ENCODE results near the gene LEFTY1. TPM values are rescaled to one million over a fixed set of nuclear protein-coding genes. Genes with fewer than 3 reads are reported as not detected.

LEFTY1 gene
- total and polyA plus RNA-seq, 2 donors (not counting 1 experiment from before 2014, with no cell fraction given) = 0.07 TPM; not detected in 1

DNA sequence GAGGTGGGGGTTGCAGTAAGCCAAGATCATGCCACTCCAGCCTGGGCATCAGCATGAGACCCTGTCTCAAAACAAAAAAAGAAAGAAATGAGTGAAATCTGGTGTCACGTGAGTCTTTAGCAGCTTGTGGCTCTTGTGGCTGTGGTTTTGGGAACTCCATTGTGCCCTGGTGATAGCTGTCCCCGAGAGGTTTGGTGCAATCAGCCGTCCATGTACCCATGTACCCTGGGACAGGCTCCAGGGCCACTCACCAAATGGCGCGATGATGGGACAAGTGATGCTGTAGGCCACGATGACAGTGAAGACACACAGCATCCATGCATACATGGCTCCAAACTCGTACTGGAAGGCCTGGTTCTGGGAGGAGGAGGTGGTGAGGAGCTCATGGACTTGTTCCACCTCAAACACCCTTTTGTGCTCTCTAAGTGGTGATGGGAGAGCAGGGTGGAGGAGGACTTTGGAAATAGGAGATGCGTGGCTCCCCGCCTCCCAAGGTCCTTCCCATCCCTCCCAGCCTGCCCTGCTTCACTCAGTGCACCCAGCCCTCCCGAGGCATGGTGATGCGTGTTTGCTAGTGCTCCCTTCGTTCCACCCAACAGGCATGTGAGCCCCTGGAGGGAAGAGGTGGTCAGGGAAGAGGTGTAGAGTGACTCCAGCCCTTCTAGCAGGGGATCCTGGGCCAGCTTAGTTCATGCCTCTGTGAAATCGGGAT is 36.4 kb downstream of the LEFTY1 start:
- peaks cover 5 to 57% of the 10 kb centered on the region in 2 experiments for H3K36me3 ChIP-seq (replicated peaks in 1 of 2; ENCODE audit: control extremely low read depth in 1 of 2, control insufficient read depth in 1 of 2, extremely low read depth in 1 of 2, insufficient read depth in 2 of 2, low read length in 1 of 2)
- peaks cover 0 to 7% (median 0%) of the 10 kb centered on the region in 3 donors for H3K9me3 ChIP-seq (ENCODE audit: control extremely low read depth in 1 of 3, control insufficient read depth in 2 of 3, insufficient read depth in 1 of 3, low read length in 2 of 3)
- H3K27ac ChIP-seq (ENCODE audit: low read length in 2 of 2) = peak overlapping the region; percentile 44 to 67
- H3K4me1 ChIP-seq (ENCODE audit: control insufficient read depth in 2 of 2, insufficient read depth in 2 of 2, low read length in 2 of 2) = peaks cover 51 to 67% of the 10 kb centered on the region in 2 donors
- DNase-seq (no peak), ATAC-seq (ENCODE audit: low read depth) (no peak)
- Mint-ChIP-seq H3K27ac (peak overlapping the region; percentile 78), H3K4me1 (peaks cover 59% of the 10 kb centered on the region), H3K4me3 (peak overlapping the region; percentile 23), H3K9me3 (ENCODE audit: insufficient read depth) (no peaks in the 10 kb centered on the region), H3K27me3 (no peaks in the 10 kb centered on the region)
- WGBS (ENCODE audit: insufficient coverage) = 69% methylated on average over 8 of the region's 13 CpGs
- H3K27me3 ChIP-seq (replicated peaks in 1 of 4; ENCODE audit: control extremely low read depth in 1 of 4, control insufficient read depth in 3 of 4, insufficient read depth in 4 of 4, low read length in 3 of 4) = no peaks in the 10 kb centered on the region
- peaks cover 4% of the 10 kb centered on the region for H4K20me1 ChIP-seq (ENCODE audit: control insufficient read depth, insufficient read depth, low read length, poor library complexity, severe bottlenecking)
- no peak overlapping the region for H2AFZ ChIP-seq (ENCODE audit: insufficient read depth, low read depth, low read length, poor library complexity, severe bottlenecking)
- H3K4me2 ChIP-seq (replicated peaks; ENCODE audit: low read depth, low read length, poor library complexity, severe bottlenecking) = peak overlapping the region; percentile 41
- ChIA-PET CTCF (interaction anchor here (0.8 to 1.5 kb wide), 4 partner anchors 29 to 92 kb away, joined by 3 to 7 read pairs (median 4); partner anchors contain the start of gene TMEM63A), POLR2A (interaction anchor here (1.1 to 2.0 kb wide), 3 partner anchors 29 to 75 kb away, joined by 5 to 6 read pairs (median 5); partner anchors contain the start of genes SRP9 and TMEM63A)
- H3K79me2 ChIP-seq (ENCODE audit: control insufficient read depth, insufficient read depth, low read length) = peaks cover 3% of the 10 kb centered on the region
- intact Hi-C loops (cut with micrococcal nuclease) = no loop called here
- no peak overlapping the region for H3K9ac ChIP-seq (ENCODE audit: low read length)
- H3K4me3 ChIP-seq (ENCODE audit: control extremely low read depth in 1 of 5, extremely low read depth in 1 of 5, insufficient read depth in 1 of 5, low read depth in 2 of 5, low read length in 4 of 5) = no peak overlapping the region
- no peak for TF ChIP-seq EZH2 (IDR thresholded peaks at IDR 0.05; ENCODE audit: borderline replicate concordance, insufficient read depth, low read depth, low read length, poor library complexity, severe bottlenecking)
- TF ChIP-seq, protein P1, sequence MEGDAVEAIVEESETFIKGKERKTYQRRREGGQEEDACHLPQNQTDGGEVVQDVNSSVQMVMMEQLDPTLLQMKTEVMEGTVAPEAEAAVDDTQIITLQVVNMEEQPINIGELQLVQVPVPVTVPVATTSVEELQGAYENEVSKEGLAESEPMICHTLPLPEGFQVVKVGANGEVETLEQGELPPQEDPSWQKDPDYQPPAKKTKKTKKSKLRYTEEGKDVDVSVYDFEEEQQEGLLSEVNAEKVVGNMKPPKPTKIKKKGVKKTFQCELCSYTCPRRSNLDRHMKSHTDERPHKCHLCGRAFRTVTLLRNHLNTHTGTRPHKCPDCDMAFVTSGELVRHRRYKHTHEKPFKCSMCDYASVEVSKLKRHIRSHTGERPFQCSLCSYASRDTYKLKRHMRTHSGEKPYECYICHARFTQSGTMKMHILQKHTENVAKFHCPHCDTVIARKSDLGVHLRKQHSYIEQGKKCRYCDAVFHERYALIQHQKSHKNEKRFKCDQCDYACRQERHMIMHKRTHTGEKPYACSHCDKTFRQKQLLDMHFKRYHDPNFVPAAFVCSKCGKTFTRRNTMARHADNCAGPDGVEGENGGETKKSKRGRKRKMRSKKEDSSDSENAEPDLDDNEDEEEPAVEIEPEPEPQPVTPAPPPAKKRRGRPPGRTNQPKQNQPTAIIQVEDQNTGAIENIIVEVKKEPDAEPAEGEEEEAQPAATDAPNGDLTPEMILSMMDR (IDR thresholded peaks at IDR 0.05) = no peak

DNA sequence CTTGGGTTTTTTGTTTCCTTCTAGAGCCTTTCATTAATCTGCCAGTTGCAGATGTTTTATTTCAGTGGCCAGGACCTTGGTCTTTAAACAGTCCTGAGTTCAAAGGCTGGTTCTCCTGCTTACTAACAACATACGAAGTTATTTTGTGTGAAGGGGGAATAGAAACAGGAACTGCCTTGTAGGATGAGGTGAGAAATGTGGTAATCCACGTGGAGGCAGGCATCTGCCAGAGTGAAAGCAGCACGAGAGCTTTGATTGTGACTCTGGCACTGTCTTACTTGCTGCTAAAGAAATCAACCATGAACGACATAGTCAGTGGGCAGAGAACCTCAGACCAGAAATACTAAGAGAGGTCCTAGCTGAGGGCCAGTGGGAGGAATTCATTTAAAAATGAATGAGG is 37.1 kb downstream of the LEFTY1 start:
- Histone ChIP-seq H3K36me3 (replicated peaks in 1 of 2; ENCODE audit: control extremely low read depth in 1 of 2, control insufficient read depth in 1 of 2, extremely low read depth in 1 of 2, insufficient read depth in 2 of 2, low read length in 1 of 2) (peaks cover 5 to 56% of the 10 kb centered on the region in 2 experiments), H3K4me1 (ENCODE audit: control insufficient read depth in 2 of 2, insufficient read depth in 2 of 2, low read length in 2 of 2) (peaks cover 59 to 74% of the 10 kb centered on the region in 2 donors), H3K9ac (ENCODE audit: low read length) (no peak overlapping the region), H3K9me3 (ENCODE audit: control extremely low read depth in 1 of 3, control insufficient read depth in 2 of 3, insufficient read depth in 1 of 3, low read length in 2 of 3) (peaks cover 0 to 7% (median 0%) of the 10 kb centered on the region in 3 donors), H3K79me2 (ENCODE audit: control insufficient read depth, insufficient read depth, low read length) (peaks cover 3% of the 10 kb centered on the region), H3K4me3 (ENCODE audit: control extremely low read depth in 1 of 5, extremely low read depth in 1 of 5, insufficient read depth in 1 of 5, low read depth in 2 of 5, low read length in 4 of 5) (no peak overlapping the region), H4K20me1 (ENCODE audit: control insufficient read depth, insufficient read depth, low read length, poor library complexity, severe bottlenecking) (peaks cover 6% of the 10 kb centered on the region), H2AFZ (ENCODE audit: insufficient read depth, low read depth, low read length, poor library complexity, severe bottlenecking) (no peak overlapping the region), H3K27me3 (replicated peaks in 1 of 4; ENCODE audit: control extremely low read depth in 1 of 4, control insufficient read depth in 3 of 4, insufficient read depth in 4 of 4, low read length in 3 of 4) (no peaks in the 10 kb centered on the region), H3K27ac (ENCODE audit: low read length in 2 of 2) (peak overlapping the region; percentile 44 to 67), H3K4me2 (replicated peaks; ENCODE audit: low read depth, low read length, poor library complexity, severe bottlenecking) (peak overlapping the region; percentile 41)
- ATAC-seq (ENCODE audit: low read depth) = peak; percentile 12
- ChIA-PET CTCF (interaction anchor here (0.8 to 1.5 kb wide), 4 partner anchors 30 to 93 kb away, joined by 3 to 7 read pairs (median 4); partner anchors contain the start of gene TMEM63A), POLR2A (interaction anchor here (1.1 to 2.0 kb wide), 3 partner anchors 30 to 74 kb away, joined by 5 to 6 read pairs (median 5); partner anchors contain the start of genes SRP9 and TMEM63A)
- Mint-ChIP-seq H3K9me3 (ENCODE audit: insufficient read depth) (no peaks in the 10 kb centered on the region), H3K27ac (peak overlapping the region; percentile 78), H3K27me3 (no peaks in the 10 kb centered on the region), H3K4me1 (peaks cover 66% of the 10 kb centered on the region), H3K4me3 (peak overlapping the region; percentile 11)
- WGBS (ENCODE audit: insufficient coverage) = 2% methylated on average over 3 of the region's 4 CpGs
- peak; percentile 69 for DNase-seq
- no peak for TF ChIP-seq EZH2 (IDR thresholded peaks at IDR 0.05; ENCODE audit: borderline replicate concordance, insufficient read depth, low read depth, low read length, poor library complexity, severe bottlenecking)
- TF ChIP-seq, protein P1 (IDR thresholded peaks at IDR 0.05) = no peak
- intact Hi-C loops (cut with micrococcal nuclease) = no loop called here
